IMR-90 (cell line): ENCODE results near the gene FEM1A. TPM values are rescaled to one million over a fixed set of nuclear protein-coding genes. Genes with fewer than 3 reads are reported as not detected.

Experiments used
- ATAC-seq: fragments of 200-7000 bp; cut with Tn5 transposase; 2 replicates; pipeline ENCODE4 v1.9.1; 2020; ENCODE audit warnings: low read depth, mild to moderate bottlenecking, moderate library complexity
- BruUV-seq: library from RNA; stranded (reverse); fragments of 400-500 nt; replicated peaks from 2 replicates; lab custom pipeline; 2021; lab: Mats Ljungman, UMichigan
- CTCF ChIA-PET: fragments of 300-600 bp; formaldehyde crosslinking; extraction: SDS; loops from one replicate; lab custom pipeline; 2021; ENCODE audit warnings: antibody characterized with exemption; lab: Yijun Ruan, JAX
- POLR2A ChIA-PET: fragments of 300-600 bp; sonication (Branson Sonifier 250); formaldehyde crosslinking; loops from one replicate; lab custom pipeline; 2022; ENCODE audit warnings: antibody characterized with exemption; ENCODE audit not compliant: unreplicated experiment; lab: Charles Lee
- DNase-seq: peaks from one replicate; pipeline ENCODE4 v3.0.0; 2013
- H2AFZ ChIP-seq: replicated peaks from 2 replicates; pipeline ENCODE3; 2013; ENCODE audit warnings: low read length, mild to moderate bottlenecking; ENCODE audit not compliant: poor library complexity
- H2AK5ac ChIP-seq: 2 replicates; pipeline ENCODE4 v1.6.1; 2013; ENCODE audit warnings: low read depth, low read length, inconsistent platforms
- H2AK9ac ChIP-seq: replicated peaks from 2 replicates; pipeline ENCODE3; 2013; ENCODE audit warnings: mild to moderate bottlenecking, low read depth, low read length, moderate library complexity; ENCODE audit not compliant: poor library complexity
- H2BK120ac ChIP-seq: 2 replicates; pipeline ENCODE4 v1.6.1; 2013; ENCODE audit warnings: low read depth, low read length, inconsistent platforms
- H2BK15ac ChIP-seq: 3 replicates; pipeline ENCODE4 v1.6.1; 2013; ENCODE audit warnings: low read depth, low read length, inconsistent platforms
- H2BK20ac ChIP-seq: 2 replicates; pipeline ENCODE4 v1.6.1; 2013; ENCODE audit warnings: low read depth, mild to moderate bottlenecking, inconsistent platforms, low read length, moderate library complexity
- H2BK5ac ChIP-seq: 2 replicates; pipeline ENCODE4 v1.6.1; 2013; ENCODE audit warnings: mild to moderate bottlenecking, low read depth, low read length, inconsistent platforms; ENCODE audit not compliant: poor library complexity, severe bottlenecking
- H3K14ac ChIP-seq: replicated peaks from 2 replicates; pipeline ENCODE4 v1.6.1; 2013; ENCODE audit warnings: low read depth, low read length, inconsistent platforms
- H3K18ac ChIP-seq: 2 replicates; pipeline ENCODE4 v1.6.1; 2013; ENCODE audit warnings: low read depth, low read length, control low read depth
- H3K23ac ChIP-seq: 2 replicates; pipeline ENCODE4 v1.6.1; 2013; ENCODE audit warnings: low read depth, low read length, inconsistent platforms
- H3K27ac ChIP-seq: 2 replicates; pipeline ENCODE4 v1.5.1; 2013; ENCODE audit warnings: mild to moderate bottlenecking, control low read depth, low read length; ENCODE audit not compliant: insufficient read depth
- H3K27me3 ChIP-seq: 2 replicates; pipeline ENCODE4 v1.6.1; 2013; ENCODE audit warnings: low read length; ENCODE audit not compliant: control insufficient read depth, insufficient read depth
- H3K36me3 ChIP-seq: 2 replicates; pipeline ENCODE4 v1.6.1; 2013; ENCODE audit warnings: low read length, mixed read lengths; ENCODE audit not compliant: control insufficient read depth, insufficient read depth
- H3K4ac ChIP-seq: 2 replicates; pipeline ENCODE4 v1.6.1; 2013; ENCODE audit warnings: low read depth, low read length, inconsistent platforms
- H3K4me1 ChIP-seq: 2 replicates; pipeline ENCODE4 v1.6.1; 2013; ENCODE audit warnings: low read length, mixed read lengths; ENCODE audit not compliant: control insufficient read depth, insufficient read depth
- H3K4me2 ChIP-seq: 2 replicates; pipeline ENCODE4 v1.6.1; 2013; ENCODE audit warnings: low read depth, mild to moderate bottlenecking, control low read depth, low read length, moderate library complexity
- H3K4me3 ChIP-seq: 2 replicates; pipeline ENCODE4 v1.5.1; 2013; ENCODE audit warnings: low read depth, mild to moderate bottlenecking, control low read depth, low read length, moderate library complexity; ENCODE audit not compliant: insufficient read depth
- H3K56ac ChIP-seq: 2 replicates; pipeline ENCODE4 v1.6.1; 2013; ENCODE audit warnings: low read length, inconsistent platforms; ENCODE audit not compliant: insufficient read depth; ENCODE audit errors: extremely low read depth
- H3K79me1 ChIP-seq, 2 experiments: 2 replicates each; pipeline ENCODE4 v1.6.1; 2013; ENCODE audit warnings: low read length in 2 of 2, inconsistent platforms in 1 of 2, low read depth in 1 of 2
- H3K9ac ChIP-seq: 2 replicates; pipeline ENCODE4 v1.6.1; 2013; ENCODE audit warnings: low read depth, low read length, control low read depth
- H3K9me1 ChIP-seq: 2 replicates; pipeline ENCODE4 v1.6.1; 2013; ENCODE audit warnings: low read length, inconsistent platforms; ENCODE audit not compliant: insufficient read depth
- H3K9me3 ChIP-seq: 2 replicates; pipeline ENCODE4 v1.6.1; 2013; ENCODE audit warnings: low read length; ENCODE audit not compliant: control insufficient read depth, insufficient read depth
- H4K20me1 ChIP-seq: 2 replicates; pipeline ENCODE4 v1.6.1; 2013; ENCODE audit warnings: low read length, inconsistent platforms; ENCODE audit not compliant: insufficient read depth
- H4K5ac ChIP-seq: 2 replicates; pipeline ENCODE4 v1.6.1; 2013; ENCODE audit warnings: mild to moderate bottlenecking, low read depth, low read length, control low read depth
- H4K8ac ChIP-seq, 2 experiments: 2 replicates each; pipeline ENCODE4 v1.6.1; 2013; ENCODE audit warnings: low read depth in 2 of 2, low read length in 2 of 2, control low read depth in 1 of 2, inconsistent platforms in 1 of 2
- H4K91ac ChIP-seq: 2 replicates; pipeline ENCODE4 v1.6.1; 2013; ENCODE audit warnings: low read depth, low read length, inconsistent platforms; ENCODE audit not compliant: insufficient read depth
- BHLHE40 ChIP-seq: fragments of 150-350 bp; IDR thresholded peaks from 2 replicates; pipeline ENCODE4 v1.6.1; 2016; ENCODE audit warnings: mild to moderate bottlenecking, low read depth, low read length
- CEBPB ChIP-seq: IDR thresholded peaks from 2 replicates; pipeline ENCODE4 v1.6.1; 2012; ENCODE audit warnings: low read depth, low read length, improper control_type of control experiment
- CHD1 ChIP-seq: IDR thresholded peaks from 2 replicates; pipeline ENCODE4 v1.6.1; 2012; ENCODE audit warnings: low read depth, low read length, improper control_type of control experiment
- FOS ChIP-seq: fragments of 150-350 bp; IDR thresholded peaks from 2 replicates; pipeline ENCODE4 v1.6.1; 2016; ENCODE audit warnings: low read depth, low read length
- MAFK ChIP-seq: IDR thresholded peaks from 2 replicates; pipeline ENCODE4 v1.6.1; 2012; ENCODE audit warnings: low read depth, low read length, improper control_type of control experiment
- MAZ ChIP-seq: IDR thresholded peaks from 2 replicates; pipeline ENCODE4 v1.6.1; 2012; ENCODE audit warnings: low read depth, mild to moderate bottlenecking, low read length, improper control_type of control experiment, moderate library complexity, borderline replicate concordance
- MXI1 ChIP-seq: IDR thresholded peaks from 2 replicates; pipeline ENCODE4 v1.6.1; 2012; ENCODE audit warnings: low read depth, mild to moderate bottlenecking, low read length, moderate library complexity, borderline replicate concordance
- NFE2L2 ChIP-seq: fragments of 150-350 bp; IDR thresholded peaks from 2 replicates; pipeline ENCODE4 v1.6.1; 2016; ENCODE audit warnings: low read depth, mild to moderate bottlenecking, low read length
- POLR2A ChIP-seq: IDR thresholded peaks from 2 replicates; pipeline ENCODE4 v1.6.1; 2012; ENCODE audit warnings: mild to moderate bottlenecking, low read depth, low read length
- RAD21 ChIP-seq: IDR thresholded peaks from 2 replicates; pipeline ENCODE4 v1.6.1; 2012; ENCODE audit warnings: low read length, improper control_type of control experiment
- RCOR1 ChIP-seq: IDR thresholded peaks from 2 replicates; pipeline ENCODE4 v1.6.1; 2012; ENCODE audit warnings: mild to moderate bottlenecking, low read length, improper control_type of control experiment; ENCODE audit not compliant: insufficient replicate concordance
- RFX5 ChIP-seq: IDR thresholded peaks from 2 replicates; pipeline ENCODE4 v1.8.0; 2012; ENCODE audit warnings: low read depth, mild to moderate bottlenecking, low read length, moderate library complexity
- SMC3 ChIP-seq: fragments of 150-350 bp; IDR thresholded peaks from 2 replicates; pipeline ENCODE4 v1.6.1; 2016; ENCODE audit warnings: low read depth, mild to moderate bottlenecking, antibody characterized with exemption, low read length, moderate library complexity
- WGBS, 2 experiments: methylation state at CpG; one replicate each; pipeline versions ENCODE4 v1.1.5 to v1.1.7; 2013; ENCODE audit warnings: missing lambda C conversion rate in 2 of 2; ENCODE audit not compliant: insufficient read length in 1 of 2; ENCODE audit errors: extremely low coverage in 2 of 2; 5-methylcytosine and 5-hydroxymethylcytosine counted together
- dilution Hi-C: fragments of 300-500 bp; cut with HindIII; formaldehyde crosslinking; loops from one replicate; pipeline ENCODE4 v1.14.3; 2018; ENCODE audit warnings: low sequenced_read_pairs; ENCODE audit not compliant: unreplicated experiment
- in situ Hi-C: fragments of 300-500 bp; cut with MboI; formaldehyde crosslinking; loops from 3 replicates; pipeline ENCODE4 v1.14.3; 2019; ENCODE audit warnings: low sequenced_read_pairs, inconsistent platforms, mixed read lengths
- intact Hi-C: fragments of 100-400 bp; cut with micrococcal nuclease; formaldehyde crosslinking; loops from 2 replicates; pipeline ENCODE4 v1.10.0; 2022
- polyA plus RNA-seq, 3 experiments: library from polyadenylated mRNA; depleted of rRNA; stranded (reverse); fragments of >200 nt; gene quantifications; 2 replicates each; pipeline ENCODE4 v1.2.3, GENCODE V29; 2012; ENCODE audit warnings: low replicate concordance in 1 of 3
- total RNA-seq: library from RNA; depleted of rRNA; stranded (reverse); fragments of >200 nt; gene quantifications from 2 replicates; pipeline ENCODE4 v1.2.3, GENCODE V29; 2012
- TF ChIP-seq, protein P1 (sequence below): fragments of 150-350 bp; IDR thresholded peaks from 2 replicates; pipeline ENCODE4 v1.6.1; 2017; ENCODE audit warnings: mild to moderate bottlenecking, antibody characterized with exemption, low read length, low read depth
- TF ChIP-seq, protein P2 (sequence below): fragments of 150-350 bp; IDR thresholded peaks from 2 replicates; pipeline ENCODE4 v1.6.1; 2016; ENCODE audit warnings: low read depth, mild to moderate bottlenecking, low read length, moderate library complexity, borderline replicate concordance
- TF ChIP-seq, protein P3 (sequence below): conservative IDR thresholded peaks from 2 replicates; pipeline ENCODE4 v1.5.1; 2012; ENCODE audit warnings: mild to moderate bottlenecking, low read depth, low read length, improper control_type of control experiment

Gene FEM1A
- total and polyA plus RNA-seq, 2 of the 4 experiments (the other 2 are of a cell fraction) = 5.3 to 8.8 TPM

DNA sequence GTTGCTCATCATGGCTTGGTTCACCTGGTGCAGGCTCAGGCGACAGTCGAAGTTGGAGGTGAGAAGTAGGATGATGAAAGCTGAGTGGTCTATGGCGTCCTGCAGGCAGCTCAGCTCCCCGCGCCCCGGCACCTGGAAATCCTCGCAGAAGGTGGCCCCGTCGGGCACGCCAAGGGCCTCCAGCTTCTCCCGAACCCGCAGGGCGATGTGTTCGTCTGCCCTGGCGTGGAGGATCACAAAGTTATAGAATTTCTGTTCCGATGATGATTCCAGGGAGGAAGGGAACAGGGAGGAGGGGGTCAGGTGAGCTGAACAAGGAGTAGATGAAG is 25.4 kb downstream of the FEM1A start:
- Histone ChIP-seq H3K18ac (no peak overlapping the region), H3K27me3 (no peaks in the 10 kb centered on the region), H3K9ac (no peak overlapping the region), H3K27ac (no peak overlapping the region), H4K5ac (no peak overlapping the region), H3K56ac (no peak overlapping the region), H2BK5ac (no peak overlapping the region), H2BK20ac (no peak overlapping the region), H3K4ac (no peak overlapping the region), H4K20me1 (peaks cover 8% of the 10 kb centered on the region; the same call in 1 of the 2 replicates), H3K79me1 (peaks cover 10 to 33% of the 10 kb centered on the region in 2 experiments; a peak in 2 of 4 replicates), H3K4me1 (peaks cover 2% of the 10 kb centered on the region; the same call in 1 of the 2 replicates), H3K9me3 (no peaks in the 10 kb centered on the region), H3K9me1 (0 out of 2 replicates have a peak, but pooled peaks cover under 1% of the 10 kb centered on the region), H4K91ac (no peak overlapping the region), H3K4me2 (no peak overlapping the region), H3K23ac (no peak overlapping the region), H2BK15ac (no peak overlapping the region), H4K8ac (no peak overlapping the region), H3K4me3 (no peak overlapping the region), H2BK120ac (no peak overlapping the region), H2AFZ (no peak overlapping the region), H2AK5ac (no peak overlapping the region; the same call in 1 of the 2 replicates), H3K36me3 (peaks cover 24% of the 10 kb centered on the region), H3K14ac (no peak overlapping the region), H2AK9ac (peak overlapping the region; percentile 37)
- WGBS, 2 experiments = 97% methylated on average over 6 of the region's 16 CpGs; no CpG with 5 or more reads in 1 of the 2 experiments
- ChIA-PET POLR2A (no interaction called here), CTCF (no interaction called here)
- DNase-seq = no peak
- in situ Hi-C loops (no loop called here), intact Hi-C loops (no loop called here), dilution Hi-C loops (no loop called here)
- no peak for ATAC-seq
- BruUV-seq = no TSS peak
- TF ChIP-seq POLR2A (no peak), MAFK (no peak), BHLHE40 (no peak), RFX5 (no peak), FOS (no peak), CEBPB (no peak), RCOR1 (no peak), SMC3 (no peak), CHD1 (no peak), MAZ (no peak), NFE2L2 (no peak), MXI1 (no peak), RAD21 (no peak)
- TF ChIP-seq, protein P1, sequence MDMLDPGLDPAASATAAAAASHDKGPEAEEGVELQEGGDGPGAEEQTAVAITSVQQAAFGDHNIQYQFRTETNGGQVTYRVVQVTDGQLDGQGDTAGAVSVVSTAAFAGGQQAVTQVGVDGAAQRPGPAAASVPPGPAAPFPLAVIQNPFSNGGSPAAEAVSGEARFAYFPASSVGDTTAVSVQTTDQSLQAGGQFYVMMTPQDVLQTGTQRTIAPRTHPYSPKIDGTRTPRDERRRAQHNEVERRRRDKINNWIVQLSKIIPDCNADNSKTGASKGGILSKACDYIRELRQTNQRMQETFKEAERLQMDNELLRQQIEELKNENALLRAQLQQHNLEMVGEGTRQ = no peak
- TF ChIP-seq, protein P2, sequence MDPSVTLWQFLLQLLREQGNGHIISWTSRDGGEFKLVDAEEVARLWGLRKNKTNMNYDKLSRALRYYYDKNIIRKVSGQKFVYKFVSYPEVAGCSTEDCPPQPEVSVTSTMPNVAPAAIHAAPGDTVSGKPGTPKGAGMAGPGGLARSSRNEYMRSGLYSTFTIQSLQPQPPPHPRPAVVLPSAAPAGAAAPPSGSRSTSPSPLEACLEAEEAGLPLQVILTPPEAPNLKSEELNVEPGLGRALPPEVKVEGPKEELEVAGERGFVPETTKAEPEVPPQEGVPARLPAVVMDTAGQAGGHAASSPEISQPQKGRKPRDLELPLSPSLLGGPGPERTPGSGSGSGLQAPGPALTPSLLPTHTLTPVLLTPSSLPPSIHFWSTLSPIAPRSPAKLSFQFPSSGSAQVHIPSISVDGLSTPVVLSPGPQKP = no peak
- TF ChIP-seq, protein P3, sequence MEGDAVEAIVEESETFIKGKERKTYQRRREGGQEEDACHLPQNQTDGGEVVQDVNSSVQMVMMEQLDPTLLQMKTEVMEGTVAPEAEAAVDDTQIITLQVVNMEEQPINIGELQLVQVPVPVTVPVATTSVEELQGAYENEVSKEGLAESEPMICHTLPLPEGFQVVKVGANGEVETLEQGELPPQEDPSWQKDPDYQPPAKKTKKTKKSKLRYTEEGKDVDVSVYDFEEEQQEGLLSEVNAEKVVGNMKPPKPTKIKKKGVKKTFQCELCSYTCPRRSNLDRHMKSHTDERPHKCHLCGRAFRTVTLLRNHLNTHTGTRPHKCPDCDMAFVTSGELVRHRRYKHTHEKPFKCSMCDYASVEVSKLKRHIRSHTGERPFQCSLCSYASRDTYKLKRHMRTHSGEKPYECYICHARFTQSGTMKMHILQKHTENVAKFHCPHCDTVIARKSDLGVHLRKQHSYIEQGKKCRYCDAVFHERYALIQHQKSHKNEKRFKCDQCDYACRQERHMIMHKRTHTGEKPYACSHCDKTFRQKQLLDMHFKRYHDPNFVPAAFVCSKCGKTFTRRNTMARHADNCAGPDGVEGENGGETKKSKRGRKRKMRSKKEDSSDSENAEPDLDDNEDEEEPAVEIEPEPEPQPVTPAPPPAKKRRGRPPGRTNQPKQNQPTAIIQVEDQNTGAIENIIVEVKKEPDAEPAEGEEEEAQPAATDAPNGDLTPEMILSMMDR = no peak
